HepG2 (cell line): ENCODE results near the gene GDA. TPM values are rescaled to one million over a fixed set of nuclear protein-coding genes. Genes with fewer than 3 reads are reported as not detected.

Experiments used
- ATAC-seq: fragments of 200-7000 bp; cut with Tn5 transposase; 3 replicates; pipeline ENCODE4 v1.9.1; 2020; ENCODE audit warnings: mild to moderate bottlenecking, moderate library complexity
- BruUV-seq: library from RNA; stranded (reverse); fragments of 400-500 nt; replicated peaks from 2 replicates; lab custom pipeline; 2021; lab: Mats Ljungman, UMichigan
- CTCF ChIA-PET: fragments of 300-600 bp; formaldehyde crosslinking; extraction: SDS; loops from one replicate; lab custom pipeline; 2021; ENCODE audit warnings: low total read pairs, inconsistent platforms, low intra/inter-chr PET ratio; lab: Yijun Ruan, JAX
- POLR2A ChIA-PET: fragments of 350-600 bp; sonication (Branson Sonifier 250); formaldehyde crosslinking; loops from one replicate; lab custom pipeline; 2020; ENCODE audit warnings: antibody characterized with exemption, inconsistent platforms; lab: Yijun Ruan, JAX
- DNase-seq: peaks from one replicate; pipeline ENCODE4 v3.0.0-alpha.2; 2015; ENCODE audit warnings: low spot score
- FAIRE-seq: peaks from 3 replicates; lab custom pipeline; 2011; peaks lifted over from hg19 to GRCh38; lab: Jason Lieb, UNC
- H2AFZ ChIP-seq: one replicate; pipeline ENCODE4 v1.6.1; 2011; ENCODE audit warnings: low read length, inconsistent platforms
- H3K27ac ChIP-seq: fragments of 300-600 bp; 3 replicates; pipeline ENCODE4 v1.8.0; 2011; ENCODE audit warnings: mixed run types, mild to moderate bottlenecking, mixed read lengths, low read length, inconsistent platforms; ENCODE audit not compliant: insufficient read depth; ENCODE audit errors: extremely low read length
- H3K27me3 ChIP-seq, 2 experiments: fragments of 200-600 bp in 1 of 2; 2 replicates in 1 of 2; 3 replicates in 1 of 2; pipeline versions ENCODE4 v1.6.0 to v1.8.0; 2011; ENCODE audit warnings: low read length in 2 of 2, mild to moderate bottlenecking in 2 of 2, moderate library complexity in 2 of 2, inconsistent platforms in 1 of 2; ENCODE audit not compliant: insufficient read depth in 2 of 2, control insufficient read depth in 1 of 2
- H3K36me3 ChIP-seq, 2 experiments: fragments of 200-600 bp in 1 of 2; replicated peaks in 1 of 2; 2 replicates in 1 of 2; 3 replicates in 1 of 2; pipeline versions ENCODE4 v1.5.1 to v1.8.0; 2011; ENCODE audit warnings: low read length in 2 of 2, inconsistent platforms in 1 of 2; ENCODE audit not compliant: insufficient read depth in 2 of 2, control insufficient read depth in 1 of 2
- H3K4me1 ChIP-seq: 2 replicates; pipeline ENCODE4 v1.5.1; 2012; ENCODE audit warnings: low read length, inconsistent platforms; ENCODE audit not compliant: insufficient read depth
- H3K4me2 ChIP-seq: 2 replicates; pipeline ENCODE4 v1.6.0; 2011; ENCODE audit warnings: low read depth, low read length, inconsistent platforms
- H3K4me3 ChIP-seq, 3 experiments: fragments of 200-600 bp in 1 of 3; sonication (generic), shearing (Covaris generic) in 1 of 3; replicated peaks in 1 of 3; 2 replicates each; pipeline ENCODE4 v1.5.1; 2011 to 2016; ENCODE audit warnings: low read length in 3 of 3, inconsistent platforms in 2 of 3, low read depth in 2 of 3, mild to moderate bottlenecking in 2 of 3, control low read depth in 1 of 3, mixed read lengths in 1 of 3; ENCODE audit not compliant: insufficient read depth in 1 of 3
- H3K79me2 ChIP-seq: one replicate; pipeline ENCODE4 v1.6.1; 2011; ENCODE audit warnings: low read length, inconsistent platforms; ENCODE audit not compliant: insufficient read depth
- H3K9ac ChIP-seq: 2 replicates; pipeline ENCODE4 v1.6.0; 2011; ENCODE audit warnings: mild to moderate bottlenecking, low read depth, low read length, inconsistent platforms; ENCODE audit not compliant: insufficient read depth
- H3K9me3 ChIP-seq: 2 replicates; pipeline ENCODE4 v1.5.1; 2012; ENCODE audit warnings: mild to moderate bottlenecking, low read length
- H4K20me1 ChIP-seq: 2 replicates; pipeline ENCODE4 v1.6.0; 2011; ENCODE audit warnings: inconsistent platforms, mild to moderate bottlenecking, low read length, moderate library complexity; ENCODE audit not compliant: insufficient read depth
- ATF4 ChIP-seq, 2 experiments: fragments of 450-650 bp in 1 of 2; sonication (generic) in 1 of 2; formaldehyde crosslinking; IDR thresholded peaks; 2 replicates each; pipeline versions ENCODE4 v1.5.0 to v1.8.0; 2020 to 2022; ENCODE audit warnings: mild to moderate bottlenecking in 1 of 2, missing genetic modification reagents in 1 of 2
- CERS6 ChIP-seq: sonication (generic); formaldehyde crosslinking; IDR thresholded peaks from 2 replicates; pipeline ENCODE4 v1.5.0; 2020; ENCODE audit warnings: missing genetic modification reagents
- FOXA3 ChIP-seq: IDR thresholded peaks from 2 replicates; pipeline ENCODE4 v1.6.1; 2016; ENCODE audit warnings: missing genetic modification reagents, missing compliant biosample characterization
- HIC2 ChIP-seq: sonication (generic); formaldehyde crosslinking; IDR thresholded peaks from 2 replicates; pipeline ENCODE4 v1.9.0; 2022; ENCODE audit warnings: low read depth, missing genetic modification reagents
- IRX3 ChIP-seq: sonication (generic); formaldehyde crosslinking; IDR thresholded peaks from 2 replicates; pipeline ENCODE4 v1.8.1; 2023; ENCODE audit warnings: mild to moderate bottlenecking, low read depth, missing genetic modification reagents, borderline replicate concordance
- LCORL ChIP-seq, 2 experiments: fragments of 450-650 bp in 1 of 2; sonication (generic) in 1 of 2; formaldehyde crosslinking in 1 of 2; IDR thresholded peaks; 2 replicates each; pipeline versions ENCODE4 v1.5.0 to v1.6.1; 2017 to 2020; ENCODE audit warnings: antibody characterized with exemption in 1 of 2, missing genetic modification reagents in 1 of 2
- MED1 ChIP-seq: sonication (generic); formaldehyde crosslinking; IDR thresholded peaks from 2 replicates; pipeline ENCODE4 v1.4.0; 2020; ENCODE audit warnings: missing genetic modification reagents
- NR2F1 ChIP-seq, 2 experiments: fragments of 450-650 bp in 1 of 2; formaldehyde crosslinking in 1 of 2; IDR thresholded peaks; 2 replicates each; pipeline versions ENCODE4 v1.5.0 to v1.6.1; 2016 to 2020; ENCODE audit warnings: mild to moderate bottlenecking in 1 of 2, missing compliant biosample characterization in 1 of 2, missing genetic modification reagents in 1 of 2, moderate library complexity in 1 of 2
- TEAD2 ChIP-seq: sonication (generic); formaldehyde crosslinking; IDR thresholded peaks from 2 replicates; pipeline ENCODE4 v1.9.0; 2021; ENCODE audit warnings: missing genetic modification reagents
- ZFP41 ChIP-seq: sonication (generic); formaldehyde crosslinking; IDR thresholded peaks from 2 replicates; pipeline ENCODE4 v1.4.0; 2020; ENCODE audit warnings: mild to moderate bottlenecking, missing genetic modification reagents, borderline replicate concordance
- ZNF343 ChIP-seq: sonication (generic); formaldehyde crosslinking; IDR thresholded peaks from 2 replicates; pipeline ENCODE4 v1.4.0; 2020; ENCODE audit warnings: mild to moderate bottlenecking, missing genetic modification reagents
- ZNF552 ChIP-seq: sonication (generic); formaldehyde crosslinking; IDR thresholded peaks from 2 replicates; pipeline ENCODE4 v1.9.0; 2022; ENCODE audit warnings: missing genetic modification reagents, mild to moderate bottlenecking, borderline replicate concordance
- ZNF75D ChIP-seq: sonication (generic); formaldehyde crosslinking; IDR thresholded peaks from 2 replicates; pipeline ENCODE4 v1.8.1; 2023; ENCODE audit warnings: missing genetic modification reagents, mild to moderate bottlenecking, borderline replicate concordance
- WGBS: methylation state at CpG from one replicate; pipeline ENCODE4 v1.1.6; 2017; ENCODE audit warnings: low lambda C conversion rate; 5-methylcytosine and 5-hydroxymethylcytosine counted together
- in situ Hi-C: cut with HindIII; loops from 2 replicates; pipeline ENCODE4 v1.10.0; 2017; ENCODE audit warnings: low pct_unique_long_range_greater_than_20kb; ENCODE audit not compliant: extremely low pct_ligation_motif_present
- intact Hi-C: fragments of 100-400 bp; cut with micrococcal nuclease; formaldehyde crosslinking; loops from one replicate; pipeline ENCODE4 v1.10.0; 2022; ENCODE audit not compliant: unreplicated experiment
- polyA plus RNA-seq, 8 experiments: library from polyadenylated mRNA; depleted of rRNA in 3 of 8; stranded (reverse) in 7 of 8; unstranded in 1 of 8; fragments of >200 nt; fragmentation: Illumina TruSeq in 4 of 8; extraction: Trizol in 4 of 8; gene quantifications; 2 replicates each; pipeline versions ENCODE4 v1.2.1 to v1.2.3, GENCODE V29; 2011 to 2016; ENCODE audit warnings: low read depth in 4 of 8, missing spikeins in 1 of 8, mixed read lengths in 1 of 8; ENCODE audit not compliant: insufficient read depth in 1 of 8
- total RNA-seq, 5 experiments: library from RNA; depleted of rRNA; stranded (reverse); fragments of >200 nt; fragmentation: Illumina TruSeq; extraction: Trizol; gene quantifications; 2 replicates each; pipeline ENCODE4 v1.2.3, GENCODE V29; 2016; ENCODE audit warnings: low read depth in 1 of 5
- TF ChIP-seq, protein P1 (sequence below): sonication (generic); formaldehyde crosslinking; IDR thresholded peaks from 2 replicates; pipeline ENCODE4 v1.4.0; 2020; ENCODE audit warnings: missing genetic modification reagents, mild to moderate bottlenecking, borderline replicate concordance
- TF ChIP-seq, protein P2 (sequence below): sonication (generic); formaldehyde crosslinking; IDR thresholded peaks from 2 replicates; pipeline ENCODE4 v1.4.0; 2020; ENCODE audit warnings: missing genetic modification reagents

GDA gene
- total and polyA plus RNA-seq, 2 of the 13 experiments (the other 11 are each of a cell fraction or from before 2014, with no cell fraction given): 0.15 to 0.99 TPM

DNA sequence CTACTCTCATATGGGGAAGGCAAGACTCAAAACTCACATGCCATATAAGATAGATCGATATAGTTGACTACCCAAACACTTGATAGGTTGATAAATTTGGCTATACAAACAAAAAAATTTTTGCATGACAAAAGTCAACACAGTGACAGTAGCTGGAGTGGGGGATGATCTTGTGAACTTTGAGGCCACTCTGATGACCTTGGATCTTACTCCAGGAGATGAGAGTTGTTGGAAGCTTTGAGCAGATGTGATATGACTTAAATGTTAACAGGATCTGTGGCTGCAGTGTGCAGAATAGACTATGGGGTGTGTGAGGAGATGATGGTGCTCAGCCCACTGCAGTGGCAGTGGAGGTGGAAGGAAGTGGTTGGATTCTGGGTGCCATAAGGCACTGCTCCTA lies 114.3 kb downstream of the GDA start:
- 27% methylated on average over 1 of the region's 1 CpG for WGBS
- Histone ChIP-seq H3K4me3 (no peak overlapping the region), H3K4me2 (no peak overlapping the region), H3K4me1 (peaks cover 9% of the 10 kb centered on the region), H3K36me3 (no peaks in the 10 kb centered on the region), H2AFZ (no peak overlapping the region), H3K27ac (no peak overlapping the region), H3K9me3 (no peaks in the 10 kb centered on the region), H3K27me3 (no peaks in the 10 kb centered on the region), H3K79me2 (no peaks in the 10 kb centered on the region), H4K20me1 (no peaks in the 10 kb centered on the region), H3K9ac (no peak overlapping the region)
- ATAC-seq: peak; percentile 87
- no TSS peak for BruUV-seq
- ChIA-PET CTCF (no interaction called here), POLR2A (no interaction called here)
- no peak for FAIRE-seq
- intact Hi-C loops: no loop called here
- DNase-seq: peak; percentile 38
- in situ Hi-C loops: no loop called here
- TF ChIP-seq NR2F1 (CRISPR knock-in tag; IDR thresholded peaks at IDR 0.05) (peak in 1 of 2 experiments; percentile 69; a peak in 2 of 4 replicates), FOXA3 (CRISPR knock-in tag) (peak; percentile 70), ZNF343 (no peak), ATF4 (CRISPR knock-in tag; IDR thresholded peaks at IDR 0.05) (no peak), HIC2 (no peak), TEAD2 (CRISPR knock-in tag) (no peak), ZNF552 (CRISPR knock-in tag) (no peak), IRX3 (CRISPR knock-in tag) (no peak), CERS6 (CRISPR knock-in tag) (no peak), MED1 (CRISPR knock-in tag) (peak; percentile 33; the same call in 1 of the 2 replicates), LCORL (IDR thresholded peaks at IDR 0.05) (peak; percentile 49; the same call in 1 of the 2 replicates), LCORL (CRISPR knock-in tag; IDR thresholded peaks at IDR 0.05) (no peak), ZFP41 (CRISPR knock-in tag) (no peak), ZNF75D (CRISPR knock-in tag) (no peak)
- TF ChIP-seq, protein P1, sequence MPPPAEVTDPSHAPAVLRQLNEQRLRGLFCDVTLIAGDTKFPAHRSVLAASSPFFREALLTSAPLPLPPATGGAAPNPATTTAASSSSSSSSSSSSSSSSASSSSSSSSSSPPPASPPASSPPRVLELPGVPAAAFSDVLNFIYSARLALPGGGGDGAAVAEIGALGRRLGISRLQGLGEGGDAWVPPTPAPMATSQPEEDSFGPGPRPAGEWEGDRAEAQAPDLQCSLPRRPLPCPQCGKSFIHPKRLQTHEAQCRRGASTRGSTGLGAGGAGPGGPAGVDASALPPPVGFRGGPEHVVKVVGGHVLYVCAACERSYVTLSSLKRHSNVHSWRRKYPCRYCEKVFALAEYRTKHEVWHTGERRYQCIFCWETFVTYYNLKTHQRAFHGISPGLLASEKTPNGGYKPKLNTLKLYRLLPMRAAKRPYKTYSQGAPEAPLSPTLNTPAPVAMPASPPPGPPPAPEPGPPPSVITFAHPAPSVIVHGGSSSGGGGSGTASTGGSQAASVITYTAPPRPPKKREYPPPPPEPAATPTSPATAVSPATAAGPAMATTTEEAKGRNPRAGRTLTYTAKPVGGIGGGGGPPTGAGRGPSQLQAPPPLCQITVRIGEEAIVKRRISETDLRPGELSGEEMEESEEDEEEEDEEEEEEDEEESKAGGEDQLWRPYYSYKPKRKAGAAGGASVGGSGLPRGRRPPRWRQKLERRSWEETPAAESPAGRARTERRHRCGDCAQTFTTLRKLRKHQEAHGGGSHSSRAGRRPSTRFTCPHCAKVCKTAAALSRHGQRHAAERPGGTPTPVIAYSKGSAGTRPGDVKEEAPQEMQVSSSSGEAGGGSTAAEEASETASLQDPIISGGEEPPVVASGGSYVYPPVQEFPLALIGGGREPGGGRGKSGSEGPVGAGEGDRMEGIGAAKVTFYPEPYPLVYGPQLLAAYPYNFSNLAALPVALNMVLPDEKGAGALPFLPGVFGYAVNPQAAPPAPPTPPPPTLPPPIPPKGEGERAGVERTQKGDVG (CRISPR knock-in tag): no peak
- TF ChIP-seq, protein P2, sequence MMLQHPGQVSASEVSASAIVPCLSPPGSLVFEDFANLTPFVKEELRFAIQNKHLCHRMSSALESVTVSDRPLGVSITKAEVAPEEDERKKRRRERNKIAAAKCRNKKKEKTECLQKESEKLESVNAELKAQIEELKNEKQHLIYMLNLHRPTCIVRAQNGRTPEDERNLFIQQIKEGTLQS (CRISPR knock-in tag): no peak
